IMR-90 (cell line): ENCODE results near the gene INPP5F. TPM values are rescaled to one million over a fixed set of nuclear protein-coding genes. Genes with fewer than 3 reads are reported as not detected.

Source experiments
- ATAC-seq: fragments of 200-7000 bp; cut with Tn5 transposase; 2 replicates; pipeline ENCODE4 v1.9.1; 2020; ENCODE audit warnings: low read depth, mild to moderate bottlenecking, moderate library complexity
- BruUV-seq: library from RNA; stranded (reverse); fragments of 400-500 nt; replicated peaks from 2 replicates; lab custom pipeline; 2021; lab: Mats Ljungman, UMichigan
- CTCF ChIA-PET: fragments of 300-600 bp; formaldehyde crosslinking; extraction: SDS; loops from one replicate; lab custom pipeline; 2021; ENCODE audit warnings: antibody characterized with exemption; lab: Yijun Ruan, JAX
- POLR2A ChIA-PET: fragments of 300-600 bp; sonication (Branson Sonifier 250); formaldehyde crosslinking; loops from one replicate; lab custom pipeline; 2022; ENCODE audit warnings: antibody characterized with exemption; ENCODE audit not compliant: unreplicated experiment; lab: Charles Lee
- DNase-seq: peaks from one replicate; pipeline ENCODE4 v3.0.0; 2013
- H2AFZ ChIP-seq: replicated peaks from 2 replicates; pipeline ENCODE3; 2013; ENCODE audit warnings: low read length, mild to moderate bottlenecking; ENCODE audit not compliant: poor library complexity
- H2AK5ac ChIP-seq: 2 replicates; pipeline ENCODE4 v1.6.1; 2013; ENCODE audit warnings: low read depth, low read length, inconsistent platforms
- H2AK9ac ChIP-seq: replicated peaks from 2 replicates; pipeline ENCODE3; 2013; ENCODE audit warnings: mild to moderate bottlenecking, low read depth, low read length, moderate library complexity; ENCODE audit not compliant: poor library complexity
- H2BK120ac ChIP-seq: 2 replicates; pipeline ENCODE4 v1.6.1; 2013; ENCODE audit warnings: low read depth, low read length, inconsistent platforms
- H2BK15ac ChIP-seq: 3 replicates; pipeline ENCODE4 v1.6.1; 2013; ENCODE audit warnings: low read depth, low read length, inconsistent platforms
- H2BK20ac ChIP-seq: 2 replicates; pipeline ENCODE4 v1.6.1; 2013; ENCODE audit warnings: low read depth, mild to moderate bottlenecking, inconsistent platforms, low read length, moderate library complexity
- H2BK5ac ChIP-seq: 2 replicates; pipeline ENCODE4 v1.6.1; 2013; ENCODE audit warnings: mild to moderate bottlenecking, low read depth, low read length, inconsistent platforms; ENCODE audit not compliant: poor library complexity, severe bottlenecking
- H3K14ac ChIP-seq: replicated peaks from 2 replicates; pipeline ENCODE4 v1.6.1; 2013; ENCODE audit warnings: low read depth, low read length, inconsistent platforms
- H3K18ac ChIP-seq: 2 replicates; pipeline ENCODE4 v1.6.1; 2013; ENCODE audit warnings: low read depth, low read length, control low read depth
- H3K23ac ChIP-seq: 2 replicates; pipeline ENCODE4 v1.6.1; 2013; ENCODE audit warnings: low read depth, low read length, inconsistent platforms
- H3K27ac ChIP-seq: 2 replicates; pipeline ENCODE4 v1.5.1; 2013; ENCODE audit warnings: mild to moderate bottlenecking, control low read depth, low read length; ENCODE audit not compliant: insufficient read depth
- H3K27me3 ChIP-seq: 2 replicates; pipeline ENCODE4 v1.6.1; 2013; ENCODE audit warnings: low read length; ENCODE audit not compliant: control insufficient read depth, insufficient read depth
- H3K36me3 ChIP-seq: 2 replicates; pipeline ENCODE4 v1.6.1; 2013; ENCODE audit warnings: low read length, mixed read lengths; ENCODE audit not compliant: control insufficient read depth, insufficient read depth
- H3K4ac ChIP-seq: 2 replicates; pipeline ENCODE4 v1.6.1; 2013; ENCODE audit warnings: low read depth, low read length, inconsistent platforms
- H3K4me1 ChIP-seq: 2 replicates; pipeline ENCODE4 v1.6.1; 2013; ENCODE audit warnings: low read length, mixed read lengths; ENCODE audit not compliant: control insufficient read depth, insufficient read depth
- H3K4me2 ChIP-seq: 2 replicates; pipeline ENCODE4 v1.6.1; 2013; ENCODE audit warnings: low read depth, mild to moderate bottlenecking, control low read depth, low read length, moderate library complexity
- H3K4me3 ChIP-seq: 2 replicates; pipeline ENCODE4 v1.5.1; 2013; ENCODE audit warnings: low read depth, mild to moderate bottlenecking, control low read depth, low read length, moderate library complexity; ENCODE audit not compliant: insufficient read depth
- H3K56ac ChIP-seq: 2 replicates; pipeline ENCODE4 v1.6.1; 2013; ENCODE audit warnings: low read length, inconsistent platforms; ENCODE audit not compliant: insufficient read depth; ENCODE audit errors: extremely low read depth
- H3K79me1 ChIP-seq, 2 experiments: 2 replicates each; pipeline ENCODE4 v1.6.1; 2013; ENCODE audit warnings: low read length in 2 of 2, inconsistent platforms in 1 of 2, low read depth in 1 of 2
- H3K9ac ChIP-seq: 2 replicates; pipeline ENCODE4 v1.6.1; 2013; ENCODE audit warnings: low read depth, low read length, control low read depth
- H3K9me1 ChIP-seq: 2 replicates; pipeline ENCODE4 v1.6.1; 2013; ENCODE audit warnings: low read length, inconsistent platforms; ENCODE audit not compliant: insufficient read depth
- H3K9me3 ChIP-seq: 2 replicates; pipeline ENCODE4 v1.6.1; 2013; ENCODE audit warnings: low read length; ENCODE audit not compliant: control insufficient read depth, insufficient read depth
- H4K20me1 ChIP-seq: 2 replicates; pipeline ENCODE4 v1.6.1; 2013; ENCODE audit warnings: low read length, inconsistent platforms; ENCODE audit not compliant: insufficient read depth
- H4K5ac ChIP-seq: 2 replicates; pipeline ENCODE4 v1.6.1; 2013; ENCODE audit warnings: mild to moderate bottlenecking, low read depth, low read length, control low read depth
- H4K8ac ChIP-seq, 2 experiments: 2 replicates each; pipeline ENCODE4 v1.6.1; 2013; ENCODE audit warnings: low read depth in 2 of 2, low read length in 2 of 2, control low read depth in 1 of 2, inconsistent platforms in 1 of 2
- H4K91ac ChIP-seq: 2 replicates; pipeline ENCODE4 v1.6.1; 2013; ENCODE audit warnings: low read depth, low read length, inconsistent platforms; ENCODE audit not compliant: insufficient read depth
- BHLHE40 ChIP-seq: fragments of 150-350 bp; IDR thresholded peaks from 2 replicates; pipeline ENCODE4 v1.6.1; 2016; ENCODE audit warnings: mild to moderate bottlenecking, low read depth, low read length
- CEBPB ChIP-seq: IDR thresholded peaks from 2 replicates; pipeline ENCODE4 v1.6.1; 2012; ENCODE audit warnings: low read depth, low read length, improper control_type of control experiment
- CHD1 ChIP-seq: IDR thresholded peaks from 2 replicates; pipeline ENCODE4 v1.6.1; 2012; ENCODE audit warnings: low read depth, low read length, improper control_type of control experiment
- CTCF ChIP-seq: conservative IDR thresholded peaks from 2 replicates; pipeline ENCODE4 v1.5.1; 2012; ENCODE audit warnings: mild to moderate bottlenecking, low read depth, low read length, improper control_type of control experiment
- ELK1 ChIP-seq: fragments of 150-350 bp; IDR thresholded peaks from 2 replicates; pipeline ENCODE4 v1.6.1; 2016; ENCODE audit warnings: low read depth, mild to moderate bottlenecking, low read length, moderate library complexity, borderline replicate concordance
- FOS ChIP-seq: fragments of 150-350 bp; IDR thresholded peaks from 2 replicates; pipeline ENCODE4 v1.6.1; 2016; ENCODE audit warnings: low read depth, low read length
- MAFK ChIP-seq: IDR thresholded peaks from 2 replicates; pipeline ENCODE4 v1.6.1; 2012; ENCODE audit warnings: low read depth, low read length, improper control_type of control experiment
- MAZ ChIP-seq: IDR thresholded peaks from 2 replicates; pipeline ENCODE4 v1.6.1; 2012; ENCODE audit warnings: low read depth, mild to moderate bottlenecking, low read length, improper control_type of control experiment, moderate library complexity, borderline replicate concordance
- MXI1 ChIP-seq: IDR thresholded peaks from 2 replicates; pipeline ENCODE4 v1.6.1; 2012; ENCODE audit warnings: low read depth, mild to moderate bottlenecking, low read length, moderate library complexity, borderline replicate concordance
- NFE2L2 ChIP-seq: fragments of 150-350 bp; IDR thresholded peaks from 2 replicates; pipeline ENCODE4 v1.6.1; 2016; ENCODE audit warnings: low read depth, mild to moderate bottlenecking, low read length
- POLR2A ChIP-seq: IDR thresholded peaks from 2 replicates; pipeline ENCODE4 v1.6.1; 2012; ENCODE audit warnings: mild to moderate bottlenecking, low read depth, low read length
- RAD21 ChIP-seq: IDR thresholded peaks from 2 replicates; pipeline ENCODE4 v1.6.1; 2012; ENCODE audit warnings: low read length, improper control_type of control experiment
- RCOR1 ChIP-seq: IDR thresholded peaks from 2 replicates; pipeline ENCODE4 v1.6.1; 2012; ENCODE audit warnings: mild to moderate bottlenecking, low read length, improper control_type of control experiment; ENCODE audit not compliant: insufficient replicate concordance
- RFX5 ChIP-seq: IDR thresholded peaks from 2 replicates; pipeline ENCODE4 v1.8.0; 2012; ENCODE audit warnings: low read depth, mild to moderate bottlenecking, low read length, moderate library complexity
- SMC3 ChIP-seq: fragments of 150-350 bp; IDR thresholded peaks from 2 replicates; pipeline ENCODE4 v1.6.1; 2016; ENCODE audit warnings: low read depth, mild to moderate bottlenecking, antibody characterized with exemption, low read length, moderate library complexity
- USF2 ChIP-seq: fragments of 150-350 bp; IDR thresholded peaks from 2 replicates; pipeline ENCODE4 v1.6.1; 2017; ENCODE audit warnings: mild to moderate bottlenecking, antibody characterized with exemption, low read length, low read depth
- WGBS, 2 experiments: methylation state at CpG; one replicate each; pipeline versions ENCODE4 v1.1.5 to v1.1.7; 2013; ENCODE audit warnings: missing lambda C conversion rate in 2 of 2; ENCODE audit not compliant: insufficient read length in 1 of 2; ENCODE audit errors: extremely low coverage in 2 of 2; 5-methylcytosine and 5-hydroxymethylcytosine counted together
- dilution Hi-C: fragments of 300-500 bp; cut with HindIII; formaldehyde crosslinking; loops from one replicate; pipeline ENCODE4 v1.14.3; 2018; ENCODE audit warnings: low sequenced_read_pairs; ENCODE audit not compliant: unreplicated experiment
- in situ Hi-C: fragments of 300-500 bp; cut with MboI; formaldehyde crosslinking; loops from 3 replicates; pipeline ENCODE4 v1.14.3; 2019; ENCODE audit warnings: low sequenced_read_pairs, inconsistent platforms, mixed read lengths
- intact Hi-C: fragments of 100-400 bp; cut with micrococcal nuclease; formaldehyde crosslinking; loops from 2 replicates; pipeline ENCODE4 v1.10.0; 2022
- polyA plus RNA-seq, 3 experiments: library from polyadenylated mRNA; depleted of rRNA; stranded (reverse); fragments of >200 nt; gene quantifications; 2 replicates each; pipeline ENCODE4 v1.2.3, GENCODE V29; 2012; ENCODE audit warnings: low replicate concordance in 1 of 3
- total RNA-seq: library from RNA; depleted of rRNA; stranded (reverse); fragments of >200 nt; gene quantifications from 2 replicates; pipeline ENCODE4 v1.2.3, GENCODE V29; 2012

Gene INPP5F
- total and polyA plus RNA-seq, 2 of the 4 experiments (the other 2 are of a cell fraction) = 19.0 to 29.6 TPM

GRCh38 chr10:119821182-119821581, 95.3 kb downstream of the INPP5F start:
- TF ChIP-seq CTCF (no peak), NFE2L2 (no peak), BHLHE40 (no peak), RCOR1 (no peak), MXI1 (no peak), USF2 (no peak), MAZ (no peak), MAFK (no peak), CHD1 (no peak), SMC3 (no peak), ELK1 (no peak), RAD21 (no peak), FOS (no peak), POLR2A (no peak), CEBPB (no peak), RFX5 (no peak)
- POLR2A ChIA-PET = no interaction called here
- dilution Hi-C loops = no loop called here
- no peak overlapping the region for H2BK20ac ChIP-seq
- no peak overlapping the region for H4K91ac ChIP-seq
- H3K9me1 ChIP-seq = peaks cover 3% of the 10 kb centered on the region; the same call in 1 of the 2 replicates
- intact Hi-C loops = no loop called here
- no peak for ATAC-seq
- no peak overlapping the region for H2AFZ ChIP-seq
- in situ Hi-C loops = no loop called here
- H3K9ac ChIP-seq = no peak overlapping the region
- H3K4me2 ChIP-seq = no peak overlapping the region
- no peak overlapping the region for H3K14ac ChIP-seq
- H3K4me1 ChIP-seq = no peaks in the 10 kb centered on the region
- H3K79me1 ChIP-seq = peaks cover 0 to 4% of the 10 kb centered on the region in 2 experiments; a peak in 2 of 4 replicates
- no peak overlapping the region for H2AK5ac ChIP-seq
- no peak overlapping the region for H2BK120ac ChIP-seq
- CTCF ChIA-PET = no interaction called here
- no peaks in the 10 kb centered on the region for H4K20me1 ChIP-seq
- H3K27me3 ChIP-seq = no peaks in the 10 kb centered on the region
- H3K9me3 ChIP-seq = no peaks in the 10 kb centered on the region
- no peak overlapping the region for H2AK9ac ChIP-seq
- no TSS peak for BruUV-seq
- H3K4me3 ChIP-seq = no peak overlapping the region
- no peak overlapping the region for H4K5ac ChIP-seq
- WGBS, 2 experiments = no CpG with 5 or more reads among the region's 4 CpGs
- no peak overlapping the region for H3K23ac ChIP-seq
- H3K36me3 ChIP-seq = peaks cover 2% of the 10 kb centered on the region
- H4K8ac ChIP-seq = no peak overlapping the region
- H3K27ac ChIP-seq = no peak overlapping the region
- no peak overlapping the region for H2BK15ac ChIP-seq
- H3K18ac ChIP-seq = no peak overlapping the region
- H3K4ac ChIP-seq = no peak overlapping the region
- H3K56ac ChIP-seq = no peak overlapping the region
- no peak overlapping the region for H2BK5ac ChIP-seq
- no peak for DNase-seq
